DND-41 (cell line): ENCODE measurements around the gene MMAB.
"Not testable (repeated sequence)": the region's sequence is repeated elsewhere in the genome, so short reads cannot be mapped to it uniquely, and the experiment has no call there.

ENCODE experiments used
- CTCF ChIP-seq: IDR thresholded peaks from 2 replicates; pipeline ENCODE4 v1.5.1; 2012; ENCODE audit warnings: borderline replicate concordance, low read length, moderate library complexity, mild to moderate bottlenecking; ENCODE audit not compliant: poor library complexity, severe bottlenecking; ENCODE audit errors: extremely low read depth
- EZH2 ChIP-seq: IDR thresholded peaks from 3 replicates; pipeline ENCODE4 v1.6.1; 2012; ENCODE audit warnings: borderline replicate concordance, low read depth, mild to moderate bottlenecking, moderate library complexity, low read length, inconsistent platforms; ENCODE audit not compliant: severe bottlenecking

- TF ChIP-seq CTCF, EZH2: not testable (repeated sequence)
Measured at GRCh38 chr12:109602132-109602531, 28.8 kb upstream of the MMAB start.
